HepG2 (cell line): ENCODE data around the gene DNAJC8.

Experiments used
- BRD4 ChIP-seq: sonication (generic); formaldehyde crosslinking; IDR thresholded peaks from 2 replicates; pipeline ENCODE4 v1.4.0; 2020; ENCODE audit warnings: missing genetic modification reagents
- DNMT1 ChIP-seq: sonication (generic); formaldehyde crosslinking; IDR thresholded peaks from 2 replicates; pipeline ENCODE4 v1.5.1; 2020; ENCODE audit warnings: mild to moderate bottlenecking, missing genetic modification reagents
- TBX2 ChIP-seq: sonication (generic); formaldehyde crosslinking; IDR thresholded peaks from 2 replicates; pipeline ENCODE4 v1.5.0; 2020; ENCODE audit warnings: missing genetic modification reagents, mild to moderate bottlenecking, borderline replicate concordance
- ZBTB7A ChIP-seq: sonication (generic); formaldehyde crosslinking; IDR thresholded peaks from 2 replicates; pipeline ENCODE4 v1.8.0; 2022; ENCODE audit warnings: mild to moderate bottlenecking, missing genetic modification reagents
- ZNF20 ChIP-seq: sonication (generic); formaldehyde crosslinking; IDR thresholded peaks from 2 replicates; pipeline ENCODE4 v1.4.0; 2020; ENCODE audit warnings: mild to moderate bottlenecking, moderate library complexity, missing genetic modification reagents
- ZNF253 ChIP-seq: sonication (generic); formaldehyde crosslinking; IDR thresholded peaks from 2 replicates; pipeline ENCODE4 v1.8.0; 2022; ENCODE audit warnings: mild to moderate bottlenecking, missing genetic modification reagents, borderline replicate concordance
- ZNF264 ChIP-seq: sonication (generic); formaldehyde crosslinking; IDR thresholded peaks from 2 replicates; pipeline ENCODE4 v1.4.0; 2020; ENCODE audit warnings: missing genetic modification reagents
- ZNF292 ChIP-seq: sonication (generic); formaldehyde crosslinking; IDR thresholded peaks from 2 replicates; pipeline ENCODE4 v1.8.1; 2022; ENCODE audit warnings: mild to moderate bottlenecking, low read depth, missing genetic modification reagents, borderline replicate concordance
- TF ChIP-seq, protein P1 (sequence below): IDR thresholded peaks from 2 replicates; pipeline ENCODE4 v1.6.1; 2016

GRCh38 chr1:28249866-28250295, 17.1 kb upstream of the DNAJC8 start:
- TF ChIP-seq ZNF292 (CRISPR knock-in tag), result no peak
- TF ChIP-seq ZNF264 (CRISPR knock-in tag), result no peak
- TF ChIP-seq ZNF253 (CRISPR knock-in tag), result no peak
- TF ChIP-seq DNMT1 (CRISPR knock-in tag), result no peak
- no peak for TF ChIP-seq ZBTB7A
- no peak for TF ChIP-seq BRD4 (CRISPR knock-in tag)
- no peak for TF ChIP-seq TBX2 (CRISPR knock-in tag)
- TF ChIP-seq, protein P1, sequence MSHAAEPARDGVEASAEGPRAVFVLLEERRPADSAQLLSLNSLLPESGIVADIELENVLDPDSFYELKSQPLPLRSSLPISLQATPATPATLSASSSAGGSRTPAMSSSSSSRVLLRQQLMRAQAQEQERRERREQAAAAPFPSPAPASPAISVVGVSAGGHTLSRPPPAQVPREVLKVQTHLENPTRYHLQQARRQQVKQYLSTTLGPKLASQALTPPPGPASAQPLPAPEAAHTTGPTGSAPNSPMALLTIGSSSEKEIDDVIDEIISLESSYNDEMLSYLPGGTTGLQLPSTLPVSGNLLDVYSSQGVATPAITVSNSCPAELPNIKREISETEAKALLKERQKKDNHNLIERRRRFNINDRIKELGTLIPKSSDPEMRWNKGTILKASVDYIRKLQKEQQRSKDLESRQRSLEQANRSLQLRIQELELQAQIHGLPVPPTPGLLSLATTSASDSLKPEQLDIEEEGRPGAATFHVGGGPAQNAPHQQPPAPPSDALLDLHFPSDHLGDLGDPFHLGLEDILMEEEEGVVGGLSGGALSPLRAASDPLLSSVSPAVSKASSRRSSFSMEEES (CRISPR knock-in tag), result no peak
- no peak for TF ChIP-seq ZNF20 (CRISPR knock-in tag)
